AG09309 (cell line): Measurements from ENCODE around the gene MINDY3.
"Not testable (repeated sequence)": the region's sequence is repeated elsewhere in the genome, so short reads cannot be mapped to it uniquely, and the experiment has no call there.

Experiments
- DNase-seq: peaks from one replicate; pipeline ENCODE4 v3.0.0-alpha.2; 2010; ENCODE audit warnings: low read depth
- H3K4me3 ChIP-seq: 2 replicates; pipeline ENCODE4 v1.5.1; 2011; ENCODE audit warnings: mild to moderate bottlenecking, low read depth, low read length, moderate library complexity; ENCODE audit not compliant: control insufficient read depth
- TF ChIP-seq, protein P1 (sequence below): IDR thresholded peaks from 2 replicates; pipeline ENCODE4 v1.5.1; 2011; ENCODE audit warnings: mild to moderate bottlenecking, low read depth, low read length, inconsistent platforms; ENCODE audit not compliant: insufficient read depth, control insufficient read depth; ENCODE audit errors: missing control alignments

The MINDY3 gene

DNA sequence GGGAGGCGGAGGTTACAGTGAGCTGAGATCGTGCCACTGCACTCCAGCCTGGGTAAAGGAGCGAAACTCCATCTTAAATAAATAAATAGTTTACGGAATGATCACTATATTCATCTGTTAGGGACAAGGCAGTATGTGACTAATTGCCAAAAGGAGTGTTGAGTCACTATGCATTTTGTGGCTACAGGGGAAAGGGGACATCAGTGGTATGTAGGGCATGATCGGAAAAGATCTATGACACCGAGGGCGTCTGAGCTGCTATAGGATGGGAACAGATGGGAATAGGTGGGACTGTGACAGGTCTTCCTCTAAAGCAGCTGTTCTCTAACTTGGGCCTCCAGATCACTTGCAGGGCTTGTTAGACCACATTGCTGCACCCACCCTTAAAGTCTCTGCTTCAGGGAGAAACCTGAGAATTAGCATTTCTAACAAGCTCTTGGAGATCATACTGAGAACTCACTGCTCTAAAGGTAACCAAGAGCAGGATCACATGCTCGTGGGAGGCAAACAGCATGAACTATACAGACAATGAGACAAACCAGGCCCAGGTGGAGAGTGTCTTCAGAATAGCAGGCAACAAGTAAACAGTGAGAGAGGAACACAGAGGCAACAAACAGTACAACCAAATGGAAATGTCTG, 75.5 kb downstream of the MINDY3 start:
- TF ChIP-seq, protein P1, sequence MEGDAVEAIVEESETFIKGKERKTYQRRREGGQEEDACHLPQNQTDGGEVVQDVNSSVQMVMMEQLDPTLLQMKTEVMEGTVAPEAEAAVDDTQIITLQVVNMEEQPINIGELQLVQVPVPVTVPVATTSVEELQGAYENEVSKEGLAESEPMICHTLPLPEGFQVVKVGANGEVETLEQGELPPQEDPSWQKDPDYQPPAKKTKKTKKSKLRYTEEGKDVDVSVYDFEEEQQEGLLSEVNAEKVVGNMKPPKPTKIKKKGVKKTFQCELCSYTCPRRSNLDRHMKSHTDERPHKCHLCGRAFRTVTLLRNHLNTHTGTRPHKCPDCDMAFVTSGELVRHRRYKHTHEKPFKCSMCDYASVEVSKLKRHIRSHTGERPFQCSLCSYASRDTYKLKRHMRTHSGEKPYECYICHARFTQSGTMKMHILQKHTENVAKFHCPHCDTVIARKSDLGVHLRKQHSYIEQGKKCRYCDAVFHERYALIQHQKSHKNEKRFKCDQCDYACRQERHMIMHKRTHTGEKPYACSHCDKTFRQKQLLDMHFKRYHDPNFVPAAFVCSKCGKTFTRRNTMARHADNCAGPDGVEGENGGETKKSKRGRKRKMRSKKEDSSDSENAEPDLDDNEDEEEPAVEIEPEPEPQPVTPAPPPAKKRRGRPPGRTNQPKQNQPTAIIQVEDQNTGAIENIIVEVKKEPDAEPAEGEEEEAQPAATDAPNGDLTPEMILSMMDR: no peak
- no peak overlapping the region for H3K4me3 ChIP-seq
- DNase-seq: no peak

DNA sequence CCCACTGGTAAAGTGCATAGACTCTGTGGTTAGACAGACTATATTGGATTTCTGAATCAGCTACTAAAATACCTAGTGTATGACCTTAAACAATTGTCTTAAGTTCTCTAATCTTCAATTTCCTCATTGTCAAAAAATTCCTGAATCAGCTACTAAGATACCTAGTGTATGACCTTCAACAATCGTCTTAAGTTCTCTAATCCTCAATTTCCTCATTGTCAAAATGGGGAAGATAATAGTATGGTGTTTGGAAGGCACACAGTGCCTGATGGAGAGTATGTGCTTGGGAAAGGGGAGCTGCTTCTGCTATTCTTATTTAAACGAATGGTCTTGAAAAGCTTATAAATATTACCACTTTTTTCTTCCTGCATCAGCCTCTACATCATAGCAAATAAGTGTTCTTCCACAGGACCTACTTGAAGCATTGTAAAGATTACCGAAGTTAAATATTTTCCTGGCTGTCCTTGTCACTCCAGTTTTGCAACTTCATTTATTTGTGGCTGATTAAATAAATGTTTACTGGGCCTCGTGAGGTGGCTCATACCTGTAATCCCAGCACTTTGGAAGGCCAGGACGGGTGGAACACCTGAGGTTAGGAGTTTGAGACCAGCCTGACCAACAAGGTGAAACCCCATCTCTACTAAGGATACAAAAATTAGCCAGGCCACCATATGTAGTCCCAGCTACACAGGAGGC, 76.2 kb downstream of the MINDY3 start:
- no peak overlapping the region for H3K4me3 ChIP-seq
- TF ChIP-seq, protein P1: no peak
- DNase-seq: no peak

DNA sequence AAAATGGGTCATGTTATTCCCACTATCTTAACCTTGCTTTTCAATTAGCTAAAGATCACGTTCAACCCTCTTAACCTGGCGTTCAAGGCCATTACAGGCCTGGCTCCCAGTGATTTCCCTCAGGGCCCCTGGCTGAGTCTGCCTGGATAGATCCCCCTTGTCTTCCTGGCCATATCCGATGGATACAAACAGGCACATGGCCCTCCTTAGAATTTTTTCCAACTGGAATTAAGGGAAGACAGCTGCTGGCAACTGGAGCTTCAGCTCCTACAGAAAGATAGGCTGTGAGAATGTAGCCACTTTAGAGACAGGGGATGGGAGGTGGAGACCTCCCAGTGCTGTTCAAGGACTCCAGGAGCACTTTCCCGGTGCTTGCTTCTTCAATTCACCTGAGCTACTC, 77.5 kb downstream of the MINDY3 start:
- TF ChIP-seq, protein P1: no peak
- no peak for DNase-seq
- no peak overlapping the region for H3K4me3 ChIP-seq

DNA sequence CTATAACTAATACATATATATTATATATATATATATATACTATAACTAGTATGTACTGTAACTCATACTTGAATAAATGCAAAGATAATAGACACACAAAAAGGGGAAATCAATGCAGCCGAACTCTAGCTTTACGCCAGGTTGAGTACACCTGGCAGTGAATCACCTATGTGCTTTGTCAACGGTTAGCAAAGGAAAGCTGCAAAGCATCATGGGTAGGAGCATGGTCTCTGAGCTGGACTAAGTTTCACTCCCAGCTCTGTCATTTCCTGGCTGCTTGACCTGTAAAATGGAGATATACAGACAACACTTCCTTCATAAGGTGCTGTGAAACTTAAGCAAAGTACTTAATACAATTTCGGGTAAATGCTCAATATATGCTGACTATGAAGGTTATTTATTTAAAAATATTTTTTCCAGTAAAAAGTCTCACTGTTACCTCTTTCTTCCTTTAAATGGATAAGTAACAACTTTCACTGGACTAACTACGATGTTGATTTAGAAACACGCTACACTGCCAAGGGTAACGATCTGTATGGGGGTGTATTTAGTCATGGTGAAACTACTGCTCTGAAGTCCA, 78.8 kb downstream of the MINDY3 start:
- no peak for DNase-seq
- TF ChIP-seq, protein P1: no peak
- H3K4me3 ChIP-seq: no peak overlapping the region

DNA sequence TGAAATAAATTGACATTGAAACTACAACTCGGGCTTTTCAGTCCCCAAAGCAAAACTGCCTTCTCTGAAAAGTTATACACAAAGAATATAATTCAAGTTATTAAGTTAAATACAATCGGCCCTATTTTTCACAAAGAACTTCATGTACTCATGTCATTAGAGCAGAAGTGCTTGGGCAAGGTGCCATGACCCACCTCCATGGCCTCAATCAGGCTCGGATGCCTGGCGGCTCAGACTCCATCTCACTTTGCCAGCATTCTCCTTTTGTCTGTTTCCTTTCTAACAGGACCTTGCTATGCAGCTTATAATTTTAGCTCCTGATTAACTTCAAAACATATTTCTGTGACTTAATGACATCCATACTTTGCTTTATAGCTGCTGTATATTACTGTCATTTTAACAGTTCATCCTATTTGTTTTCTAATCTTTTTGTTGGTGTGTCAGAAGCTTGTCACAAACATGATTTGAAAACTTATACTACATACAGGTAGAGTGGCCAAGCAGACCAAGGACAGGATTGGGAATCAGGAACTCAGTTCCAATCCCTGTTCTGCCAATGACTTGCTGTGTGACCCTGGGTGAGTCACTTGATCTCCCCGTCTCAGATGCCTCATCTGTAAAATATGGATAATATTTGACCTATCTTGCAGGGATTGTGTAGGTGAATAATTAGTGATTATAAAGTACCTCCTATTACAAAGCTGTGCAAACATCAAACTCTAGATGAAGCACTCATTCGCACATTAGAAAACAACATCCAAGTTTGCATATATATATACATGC, 79.8 kb downstream of the MINDY3 start:
- H3K4me3 ChIP-seq: no peak overlapping the region
- TF ChIP-seq, protein P1: no peak
- DNase-seq: no peak

DNA sequence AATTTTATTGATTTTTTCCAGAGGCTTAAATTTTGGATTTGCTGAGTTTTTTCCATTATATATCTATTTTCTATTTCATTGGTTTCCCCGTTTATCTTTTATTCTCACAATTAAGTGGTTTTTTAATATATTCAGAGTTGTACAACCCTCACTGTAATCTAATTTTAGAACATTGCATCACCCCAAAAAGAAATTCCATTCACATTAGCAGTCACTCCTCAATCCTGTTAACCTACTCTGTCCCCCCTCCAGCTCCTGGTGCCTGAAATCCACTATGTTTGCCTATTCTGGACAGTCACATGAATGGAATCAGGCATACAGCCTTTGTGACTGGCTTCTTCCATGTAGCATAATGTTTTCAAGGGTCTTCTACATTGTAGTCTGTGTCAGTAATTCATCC, 84.8 kb downstream of the MINDY3 start:
- TF ChIP-seq, protein P1: no peak
- no peak overlapping the region for H3K4me3 ChIP-seq
- peak; percentile 59 for DNase-seq

DNA sequence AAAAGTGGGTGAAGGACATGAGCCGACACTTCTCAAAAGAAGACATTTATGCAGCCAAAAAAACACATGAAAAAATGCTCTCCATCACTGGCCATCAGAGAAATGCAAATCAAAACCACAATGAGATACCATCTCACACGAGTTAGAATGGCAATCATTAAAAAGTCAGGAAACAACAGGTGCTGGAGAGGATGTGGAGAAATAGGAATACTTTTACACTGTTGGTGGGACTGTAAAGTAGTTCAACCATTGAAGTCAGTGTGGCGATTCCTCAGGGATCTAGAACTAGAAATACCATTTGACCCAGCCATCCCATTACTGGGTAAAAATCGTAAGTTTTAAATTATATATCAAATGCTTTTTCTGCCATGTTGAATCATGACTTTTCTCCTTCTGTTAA, 85.8 kb downstream of the MINDY3 start:
- not testable (repeated sequence) for H3K4me3 ChIP-seq, DNase-seq
